Stimulated activated CD4-positive, alpha-beta T cell treated with anti-CD3 and anti-CD28 coated beads, TNF-alpha, amount 100 ng/mL, for 1 hour (primary cell): ENCODE data around the gene KCNMA1.
"Not testable (repeated sequence)": the region's sequence is repeated elsewhere in the genome, so short reads cannot be mapped to it uniquely, and the experiment has no call there.

Experiments used
- DNase-seq, 3 donors: peaks; one replicate each; pipeline ENCODE4 v3.0.0-alpha.2; 2020; ENCODE audit warnings: low read depth in 3 of 3, low spot score in 1 of 3

The KCNMA1 gene

GRCh38 chr10:77422491-77423338 lies 214.9 kb downstream of the KCNMA1 start:
- no peak for DNase-seq

GRCh38 chr10:77421591-77421990 lies 216.0 kb downstream of the KCNMA1 start:
- DNase-seq, result no peak

GRCh38 chr10:77420947-77421523 lies 216.6 kb downstream of the KCNMA1 start:
- no peak for DNase-seq

GRCh38 chr10:77419979-77420378 lies 217.6 kb downstream of the KCNMA1 start:
- no peak for DNase-seq

GRCh38 chr10:77419056-77419455 lies 218.6 kb downstream of the KCNMA1 start:
- no peak for DNase-seq

- no peak for DNase-seq
Measured at GRCh38 chr10:77417806-77418640, 219.6 kb downstream of the KCNMA1 start.

- no peak for DNase-seq
Measured at GRCh38 chr10:77417359-77417758, 220.2 kb downstream of the KCNMA1 start.

GRCh38 chr10:77416311-77417135 lies 221.1 kb downstream of the KCNMA1 start:
- no peak for DNase-seq

- no peak for DNase-seq
Measured at GRCh38 chr10:77415313-77415960, 222.2 kb downstream of the KCNMA1 start.

- DNase-seq, result no peak
Measured at GRCh38 chr10:77413231-77413630, 224.4 kb downstream of the KCNMA1 start.

- DNase-seq, result not testable (repeated sequence)
Measured at GRCh38 chr10:77412573-77413133, 225.0 kb downstream of the KCNMA1 start.

- no peak for DNase-seq
Measured at GRCh38 chr10:77411805-77412204, 225.8 kb downstream of the KCNMA1 start.

- no peak for DNase-seq
Measured at GRCh38 chr10:77410523-77410922, 227.1 kb downstream of the KCNMA1 start.

- no peak for DNase-seq
Measured at GRCh38 chr10:77409697-77410471, 227.7 kb downstream of the KCNMA1 start.

GRCh38 chr10:77408259-77408658 lies 229.3 kb downstream of the KCNMA1 start:
- no peak for DNase-seq

GRCh38 chr10:77406764-77407430 lies 230.7 kb downstream of the KCNMA1 start:
- DNase-seq, result no peak

- DNase-seq, result no peak
Measured at GRCh38 chr10:77405771-77406241, 231.8 kb downstream of the KCNMA1 start.

GRCh38 chr10:77404810-77405209 lies 232.8 kb downstream of the KCNMA1 start:
- DNase-seq, result no peak

- DNase-seq, result no peak
Measured at GRCh38 chr10:77403761-77404160, 233.8 kb downstream of the KCNMA1 start.
